AG08395 (cell line): ENCODE results near the gene MTMR3.
"Not testable (repeated sequence)": the region's sequence is repeated elsewhere in the genome, so short reads cannot be mapped to it uniquely, and the experiment has no call there.

Experiments
- DNase-seq: peaks from one replicate; pipeline ENCODE4 v3.0.0; 2012; ENCODE audit warnings: mixed read lengths, low spot score

The MTMR3 gene

GRCh38 chr22:30054067-30054763 is 171.2 kb downstream of the MTMR3 start:
- no peak for DNase-seq

GRCh38 chr22:30054764-30055069 is 171.7 kb downstream of the MTMR3 start:
- no peak for DNase-seq

- DNase-seq: peak; percentile 22
Measured at GRCh38 chr22:30056015-30056414, 173.0 kb downstream of the MTMR3 start.

DNA sequence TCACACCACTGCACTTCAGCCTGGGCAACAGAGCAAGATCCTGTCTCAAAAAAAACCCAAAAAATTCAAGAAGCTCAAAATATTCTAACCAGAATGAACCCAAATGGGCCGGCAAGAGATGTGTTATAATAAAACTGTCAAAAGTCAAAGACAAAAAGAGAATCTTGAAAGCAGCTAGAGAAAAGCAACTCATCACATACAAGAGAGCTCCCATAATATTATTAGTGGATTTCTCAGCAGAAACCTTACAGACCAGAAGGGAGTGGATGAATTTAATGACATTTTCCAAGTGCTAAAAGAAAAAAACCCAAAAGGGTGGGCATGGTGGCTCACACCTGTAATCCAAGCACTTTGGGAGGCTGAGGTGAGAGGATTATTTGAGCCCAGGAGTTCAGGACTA is 174.4 kb downstream of the MTMR3 start:
- DNase-seq: no peak

DNA sequence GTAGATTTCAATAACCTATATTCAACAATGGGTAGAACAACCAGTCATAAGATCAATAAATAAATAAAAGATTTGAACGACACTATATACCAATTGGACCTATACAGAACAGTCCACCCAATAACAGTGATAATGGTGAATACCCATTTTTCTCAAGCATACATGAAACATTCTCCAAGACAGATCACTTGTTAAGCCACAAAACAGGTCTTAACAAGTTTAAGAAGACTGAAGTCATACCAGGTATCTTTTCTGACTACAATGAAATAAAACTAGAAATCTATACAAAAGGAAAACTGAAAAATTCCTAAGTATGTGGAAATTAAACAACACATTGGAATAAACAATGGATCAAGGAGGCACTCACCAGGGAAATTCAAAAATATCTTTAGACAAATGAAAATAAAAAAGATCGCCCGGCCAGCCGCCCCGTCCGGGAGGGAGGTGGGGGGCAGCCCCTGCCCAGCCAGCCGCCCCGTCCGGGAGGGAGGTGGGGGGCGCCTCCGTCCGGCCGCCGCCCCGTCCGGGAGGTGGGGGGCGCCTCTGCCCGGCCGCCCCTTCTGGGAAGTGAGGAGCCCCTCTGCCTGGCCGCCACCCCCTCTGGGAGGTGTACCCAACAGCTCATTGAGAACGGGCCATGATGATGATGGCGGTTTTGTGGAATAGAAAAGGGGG is 176.5 kb downstream of the MTMR3 start:
- DNase-seq: not testable (repeated sequence)

DNA sequence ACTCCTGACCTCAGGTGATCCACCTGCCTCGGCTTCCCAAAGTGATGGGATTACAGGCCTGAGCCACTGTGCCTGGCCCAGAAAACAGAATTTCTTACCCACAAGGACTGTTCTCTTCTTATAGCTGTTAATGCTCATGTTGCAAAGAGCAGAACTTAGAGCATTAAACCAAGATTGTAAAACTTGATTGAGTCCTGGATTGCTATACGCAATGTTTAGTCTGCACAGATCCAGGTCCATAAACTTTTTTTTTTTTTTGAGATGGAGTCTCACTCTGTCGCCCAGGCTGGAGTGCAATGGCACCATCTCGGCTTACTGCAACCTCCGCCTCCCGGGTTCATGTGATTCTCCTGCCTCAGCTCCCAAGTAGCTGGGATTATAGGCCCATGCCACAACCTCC is 178.1 kb downstream of the MTMR3 start:
- not testable (repeated sequence) for DNase-seq

- DNase-seq: no peak
Measured at GRCh38 chr22:30062259-30062658, 179.3 kb downstream of the MTMR3 start.

DNA sequence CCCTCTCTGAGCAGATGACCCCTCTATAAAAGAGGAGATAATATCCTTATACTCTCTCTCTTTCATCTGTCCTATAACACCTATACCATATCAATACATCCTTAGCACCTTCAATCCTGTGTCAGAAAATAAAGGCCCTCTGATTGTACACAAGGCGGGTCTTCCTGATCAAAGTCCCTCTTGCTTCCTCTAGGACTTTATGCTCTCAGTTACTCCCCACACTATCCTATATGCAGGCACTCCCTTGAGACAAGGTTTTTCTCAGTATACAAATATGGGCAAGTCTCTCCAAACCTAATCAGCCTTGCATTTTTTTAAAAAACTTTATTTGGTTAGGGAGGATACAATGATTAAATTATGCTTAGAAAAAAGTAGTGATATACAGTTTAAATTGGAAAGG is 180.0 kb downstream of the MTMR3 start:
- DNase-seq: no peak

DNA sequence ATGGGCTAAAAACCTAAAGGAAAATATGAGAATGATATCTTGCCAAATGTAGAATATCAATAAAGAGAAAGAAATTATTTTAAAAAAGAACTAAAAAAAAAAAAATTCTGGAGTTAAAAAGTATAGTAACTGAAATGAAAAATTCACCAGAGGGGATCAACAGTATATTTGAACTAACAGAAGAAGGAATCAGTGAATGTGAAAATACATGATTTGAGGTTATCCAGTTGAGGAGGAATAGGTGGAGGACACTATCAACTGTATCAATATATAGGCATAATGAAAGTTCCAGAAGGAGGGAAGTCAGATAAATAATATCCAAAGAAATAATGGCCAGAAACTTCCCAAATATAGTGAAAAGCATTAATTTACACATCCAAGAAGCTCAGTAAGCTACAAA is 181.2 kb downstream of the MTMR3 start:
- no peak for DNase-seq

DNA sequence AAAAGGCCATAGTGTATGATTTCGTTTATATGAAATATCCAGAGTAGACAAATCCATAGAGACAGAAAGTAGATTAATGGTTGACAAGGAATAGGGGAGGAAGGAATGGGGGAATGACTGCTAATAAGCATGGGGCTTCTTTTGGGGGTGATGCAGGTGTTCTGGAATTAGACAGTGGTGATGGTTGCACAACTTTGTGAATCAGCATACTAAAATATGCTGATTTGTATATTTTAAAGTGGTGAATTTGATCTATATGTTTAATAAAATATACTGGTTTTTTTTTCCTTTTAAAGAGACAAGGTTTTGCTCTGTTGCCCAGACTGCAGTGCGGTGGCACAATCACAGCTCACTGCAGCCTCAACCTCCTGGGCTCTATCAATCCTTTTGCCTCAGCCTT is 190.8 kb downstream of the MTMR3 start:
- no peak for DNase-seq

GRCh38 chr22:30074147-30074546 is 191.2 kb downstream of the MTMR3 start:
- no peak for DNase-seq

DNA sequence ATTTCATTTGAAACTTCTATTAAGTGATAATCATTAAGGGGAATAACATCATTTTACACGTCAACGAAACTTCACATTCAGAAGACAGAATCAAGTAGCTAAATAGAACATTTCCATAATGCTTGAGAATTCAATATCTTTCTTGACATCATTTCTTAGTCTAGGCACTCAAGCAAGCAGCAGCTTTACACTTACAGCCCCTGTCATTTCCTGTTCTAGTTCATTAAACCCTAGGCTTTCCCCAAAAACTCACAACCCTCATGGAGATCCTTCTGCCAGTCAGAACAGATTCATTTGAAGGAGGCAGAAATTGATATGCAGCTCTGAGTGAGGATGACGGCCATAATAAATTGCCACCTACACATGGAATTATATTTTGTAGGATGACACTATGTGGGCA is 192.0 kb downstream of the MTMR3 start:
- no peak for DNase-seq

DNA sequence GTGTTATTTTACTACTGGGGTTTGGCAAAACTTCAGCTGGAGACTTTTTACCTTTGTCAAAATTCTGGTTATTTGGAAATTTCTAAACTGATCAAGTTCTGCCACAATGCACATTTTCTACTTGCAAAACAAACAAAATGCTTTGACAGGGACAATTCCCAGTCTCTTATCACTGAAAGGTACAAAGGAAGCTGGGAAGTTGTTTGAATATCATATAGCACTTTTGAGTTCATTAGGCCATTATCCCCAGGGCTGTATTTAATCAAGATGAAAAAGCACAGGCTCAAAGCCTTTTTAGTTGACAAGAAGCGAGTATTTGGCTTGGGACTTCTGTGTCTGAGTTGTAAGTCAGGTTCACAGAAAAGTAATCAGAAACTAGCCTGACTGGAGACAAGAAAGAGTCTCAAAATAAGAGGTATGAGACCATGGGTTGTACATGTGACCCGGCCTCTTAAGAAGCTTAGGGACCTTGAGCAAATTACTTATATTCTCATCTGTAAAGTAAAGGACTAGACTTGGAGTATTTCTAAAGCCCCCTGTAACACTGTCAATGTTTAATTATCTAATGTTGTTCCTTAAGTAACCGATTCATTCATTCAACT is 194.4 kb downstream of the MTMR3 start:
- no peak for DNase-seq

- no peak for DNase-seq
Measured at GRCh38 chr22:30078320-30079311, 195.6 kb downstream of the MTMR3 start.

- no peak for DNase-seq
Measured at GRCh38 chr22:30079952-30080533, 197.1 kb downstream of the MTMR3 start, which contains the start of gene HORMAD2. Gene HORMAD2, plus strand, starts transcription at chr22:30080464. Its CDS starts 13,489 bp downstream, at chr22:30093953.
